GM23338 (cell line): Measurements from ENCODE around the gene LRCH2.

ENCODE experiments used
- CTCF ChIP-seq, 2 experiments: fragments of 200-600 bp in 1 of 2; sonication (generic) in 1 of 2; conservative IDR thresholded peaks; 2 replicates each; pipeline versions ENCODE4 v1.5.1 to v1.6.1; 2016 to 2017; ENCODE audit warnings: antibody characterized with exemption in 2 of 2, low read depth in 2 of 2, mild to moderate bottlenecking in 2 of 2, moderate library complexity in 1 of 2
- ETS1 ChIP-seq: IDR thresholded peaks from 2 replicates; pipeline ENCODE4 v1.6.1; 2016; ENCODE audit warnings: antibody characterized with exemption
- EZH2 ChIP-seq: fragments of 200-600 bp; sonication (generic); IDR thresholded peaks from one replicate; pipeline ENCODE4 v1.8.0; 2017; ENCODE audit warnings: antibody characterized with exemption, mild to moderate bottlenecking, low read depth; ENCODE audit not compliant: unreplicated experiment
- NANOG ChIP-seq: IDR thresholded peaks from 2 replicates; pipeline ENCODE4 v1.6.1; 2016; ENCODE audit warnings: antibody characterized with exemption, borderline replicate concordance
- POLR2AphosphoS5 ChIP-seq: IDR thresholded peaks from 2 replicates; pipeline ENCODE4 v1.6.1; 2016; ENCODE audit warnings: antibody characterized with exemption, low read depth
- REST ChIP-seq: IDR thresholded peaks from one replicate; pipeline ENCODE4 v1.6.1; 2018; ENCODE audit warnings: antibody characterized with exemption; ENCODE audit not compliant: unreplicated experiment

- TF ChIP-seq CTCF (conservative IDR thresholded peaks at IDR 0.05; ENCODE audit: low read depth in 2 of 2) (no peak), POLR2AphosphoS5 (no peak), EZH2 (no peak), ETS1 (no peak), NANOG (no peak), REST (no peak)
Observed at GRCh38 chrX:115236560-115236959, 2.7 kb upstream of the LRCH2 start.
